H9 (cell line): ENCODE data around the gene PRPF40B. TPM values are rescaled to one million over a fixed set of nuclear protein-coding genes. Genes with fewer than 3 reads are reported as not detected.

ENCODE experiments used
- DNase-seq: peaks from one replicate; pipeline ENCODE4 v3.0.0-alpha.2; 2017
- H2AFZ ChIP-seq: one replicate; pipeline ENCODE4 v1.6.1; 2013; ENCODE audit warnings: mild to moderate bottlenecking, low read length, control low read depth, moderate library complexity
- H2AK5ac ChIP-seq: 2 replicates; pipeline ENCODE4 v1.6.1; 2013; ENCODE audit warnings: low read length, control low read depth, mixed read lengths; ENCODE audit not compliant: insufficient read length
- H2BK120ac ChIP-seq: one replicate; pipeline ENCODE4 v1.6.1; 2013; ENCODE audit warnings: low read depth, mild to moderate bottlenecking, low read length, control low read depth, inconsistent platforms; ENCODE audit not compliant: poor library complexity, severe bottlenecking
- H2BK12ac ChIP-seq: 2 replicates; pipeline ENCODE4 v1.6.1; 2013; ENCODE audit warnings: low read length, control low read depth, mixed read lengths, low read depth; ENCODE audit not compliant: insufficient read length
- H2BK15ac ChIP-seq: 2 replicates; pipeline ENCODE4 v1.6.1; 2013; ENCODE audit warnings: low read depth, low read length, control low read depth
- H2BK20ac ChIP-seq: one replicate; pipeline ENCODE4 v1.6.1; 2013; ENCODE audit warnings: low read depth, mild to moderate bottlenecking, low read length, control low read depth, inconsistent platforms; ENCODE audit not compliant: poor library complexity, severe bottlenecking
- H2BK5ac ChIP-seq: 2 replicates; pipeline ENCODE4 v1.6.1; 2013; ENCODE audit warnings: low read length, control low read depth, mixed read lengths; ENCODE audit not compliant: insufficient read length
- H3K14ac ChIP-seq: 2 replicates; pipeline ENCODE4 v1.6.1; 2013; ENCODE audit warnings: low read length, control low read depth; ENCODE audit not compliant: insufficient read depth
- H3K18ac ChIP-seq: 2 replicates; pipeline ENCODE4 v1.6.1; 2013; ENCODE audit warnings: low read depth, mild to moderate bottlenecking, mixed read lengths, low read length, control low read depth; ENCODE audit not compliant: insufficient read length
- H3K23ac ChIP-seq: 2 replicates; pipeline ENCODE4 v1.6.1; 2013; ENCODE audit warnings: low read length, control low read depth, mixed read lengths, low read depth; ENCODE audit not compliant: insufficient read length
- H3K23me2 ChIP-seq: 2 replicates; pipeline ENCODE4 v1.6.1; 2013; ENCODE audit warnings: low read depth, mild to moderate bottlenecking, mixed read lengths, low read length, control low read depth; ENCODE audit not compliant: insufficient read length, poor library complexity, severe bottlenecking
- H3K27ac ChIP-seq: 2 replicates; pipeline ENCODE4 v1.5.1; 2013; ENCODE audit warnings: low read length, control low read depth, mixed read lengths, low read depth; ENCODE audit not compliant: insufficient read length
- H3K27me3 ChIP-seq: 2 replicates; pipeline ENCODE4 v1.6.1; 2013; ENCODE audit warnings: low read length, control low read depth, inconsistent platforms; ENCODE audit not compliant: insufficient read depth
- H3K4ac ChIP-seq: 2 replicates; pipeline ENCODE4 v1.6.1; 2013; ENCODE audit warnings: low read depth, mild to moderate bottlenecking, control low read depth, inconsistent platforms, low read length, moderate library complexity
- H3K4me1 ChIP-seq: 2 replicates; pipeline ENCODE4 v1.6.1; 2013; ENCODE audit warnings: low read length, control low read depth, inconsistent platforms; ENCODE audit not compliant: insufficient read depth
- H3K4me2 ChIP-seq: 2 replicates; pipeline ENCODE4 v1.6.1; 2013; ENCODE audit warnings: low read length, control low read depth, mixed read lengths; ENCODE audit not compliant: insufficient read length, insufficient read depth
- H3K56ac ChIP-seq: 2 replicates; pipeline ENCODE4 v1.6.1; 2013; ENCODE audit warnings: low read depth, mild to moderate bottlenecking, mixed read lengths, low read length, control low read depth; ENCODE audit not compliant: insufficient read length
- H3K79me1 ChIP-seq: 2 replicates; pipeline ENCODE4 v1.6.1; 2013; ENCODE audit warnings: low read depth, mild to moderate bottlenecking, moderate library complexity, low read length, control low read depth, inconsistent platforms; ENCODE audit not compliant: insufficient read depth, poor library complexity, severe bottlenecking
- H3K79me2 ChIP-seq: 2 replicates; pipeline ENCODE4 v1.6.1; 2013; ENCODE audit warnings: low read length, control low read depth, inconsistent platforms; ENCODE audit not compliant: insufficient read depth
- H3K9ac ChIP-seq: 2 replicates; pipeline ENCODE4 v1.6.1; 2013; ENCODE audit warnings: low read length, control low read depth, mixed read lengths; ENCODE audit not compliant: insufficient read length; ENCODE audit errors: extremely low read depth
- H3K9me3 ChIP-seq: one replicate; pipeline ENCODE4 v1.6.1; 2013; ENCODE audit warnings: low read depth, low read length, inconsistent platforms; ENCODE audit not compliant: control insufficient read depth
- H3T11ph ChIP-seq: one replicate; pipeline ENCODE4 v1.6.1; 2013; ENCODE audit warnings: mild to moderate bottlenecking, low read length, control low read depth, inconsistent platforms
- H4K20me1 ChIP-seq: one replicate; pipeline ENCODE4 v1.6.1; 2013; ENCODE audit not compliant: control insufficient read depth, insufficient read length, insufficient read depth
- H4K5ac ChIP-seq: 2 replicates; pipeline ENCODE4 v1.6.1; 2013; ENCODE audit warnings: low read depth, mild to moderate bottlenecking, mixed read lengths, low read length, control low read depth; ENCODE audit not compliant: insufficient read length
- H4K8ac ChIP-seq: replicated peaks from 2 replicates; pipeline ENCODE4 v1.6.1; 2013; ENCODE audit warnings: low read length, control low read depth, mixed read lengths, low read depth; ENCODE audit not compliant: insufficient read length
- H4K91ac ChIP-seq: 2 replicates; pipeline ENCODE4 v1.6.1; 2013; ENCODE audit warnings: low read depth, mild to moderate bottlenecking, moderate library complexity, mixed read lengths, low read length, control low read depth; ENCODE audit not compliant: insufficient read length
- H3K27ac Mint-ChIP-seq, 3 experiments: 2 replicates in 2 of 3; 3 replicates in 1 of 3; pipeline ENCODE4 v1.8.0; 2020 to 2021; ENCODE audit warnings: mixed read lengths in 3 of 3, mild to moderate bottlenecking in 1 of 3, moderate library complexity in 1 of 3
- H3K27me3 Mint-ChIP-seq: 2 replicates; pipeline ENCODE4 v1.8.0; 2021; ENCODE audit warnings: low read depth, mild to moderate bottlenecking, moderate library complexity, mixed read lengths
- H3K36me3 Mint-ChIP-seq, 3 experiments: 2 replicates in 2 of 3; 3 replicates in 1 of 3; pipeline ENCODE4 v1.8.0; 2020 to 2021; ENCODE audit warnings: low read depth in 3 of 3, mixed read lengths in 3 of 3; ENCODE audit not compliant: insufficient read depth in 1 of 3
- H3K4me1 Mint-ChIP-seq, 2 experiments: 2 replicates each; pipeline ENCODE4 v1.8.0; 2020; ENCODE audit warnings: mixed read lengths in 2 of 2
- H3K4me3 Mint-ChIP-seq, 2 experiments: 2 replicates in 1 of 2; 3 replicates in 1 of 2; pipeline ENCODE4 v1.8.0; 2020 to 2021; ENCODE audit warnings: mild to moderate bottlenecking in 2 of 2, mixed read lengths in 2 of 2, moderate library complexity in 1 of 2
- H3K9me3 Mint-ChIP-seq, 2 experiments: 2 replicates in 1 of 2; 3 replicates in 1 of 2; pipeline ENCODE4 v1.8.0; 2020; ENCODE audit warnings: mild to moderate bottlenecking in 2 of 2, mixed read lengths in 2 of 2, moderate library complexity in 1 of 2
- CTCF ChIP-seq: fragments of 200-600 bp; sonication (generic); conservative IDR thresholded peaks from 3 replicates; pipeline ENCODE4 v1.8.0; 2021; ENCODE audit warnings: antibody characterized with exemption, mild to moderate bottlenecking
- WGBS: extraction: QIAGEN DNeasy Blood & Tissue Kit; methylation state at CpG from one replicate; pipeline ENCODE4 v1.1.7; 2013; ENCODE audit warnings: missing lambda C conversion rate, low lambda C conversion rate, mixed read lengths; ENCODE audit not compliant: insufficient read length; ENCODE audit errors: extremely low coverage; 5-methylcytosine and 5-hydroxymethylcytosine counted together
- total RNA-seq: library from RNA; stranded (reverse); gene quantifications from 2 replicates; pipeline ENCODE4 v1.2.1, GENCODE V29; 2021

The PRPF40B gene
- total RNA-seq, 1 experiment from 2014 or later = 19.0 TPM

- no peaks in the 10 kb centered on the region for H3K23me2 ChIP-seq
- H3K4ac ChIP-seq = no peak overlapping the region
- H3K27ac ChIP-seq = no peak overlapping the region
- H3K4me3 Mint-ChIP-seq = no peak overlapping the region
- no peak overlapping the region for H2AK5ac ChIP-seq
- no peak overlapping the region for H3K56ac ChIP-seq
- no peaks in the 10 kb centered on the region; a peak in 1 of 5 replicates for H3K9me3 Mint-ChIP-seq
- H3K79me1 ChIP-seq = no peaks in the 10 kb centered on the region
- no peak overlapping the region for H2BK120ac ChIP-seq
- H3K9ac ChIP-seq = no peak overlapping the region
- H3K27ac Mint-ChIP-seq = 0 out of 7 replicates have a peak overlapping the region, but pooled peaks of 1 of the 3 experiments have one; percentile 12
- H3K14ac ChIP-seq = no peak overlapping the region
- H2AFZ ChIP-seq = no peak overlapping the region
- TF ChIP-seq CTCF = no peak
- no peaks in the 10 kb centered on the region for H3K27me3 ChIP-seq
- no peaks in the 10 kb centered on the region for H3K36me3 Mint-ChIP-seq
- no peaks in the 10 kb centered on the region; the same call in 1 of the 2 replicates for H3K79me2 ChIP-seq
- H2BK15ac ChIP-seq = no peak overlapping the region
- no peak overlapping the region for H4K5ac ChIP-seq
- no peak overlapping the region for H2BK12ac ChIP-seq
- H3T11ph ChIP-seq = no peak overlapping the region
- H2BK20ac ChIP-seq = no peak overlapping the region
- no peak overlapping the region for H3K18ac ChIP-seq
- DNase-seq = no peak
- H3K4me1 ChIP-seq = peaks cover 2% of the 10 kb centered on the region; the same call in 1 of the 2 replicates
- no CpG with 5 or more reads among the region's 5 CpGs for WGBS
- H4K91ac ChIP-seq = no peak overlapping the region
- no peak overlapping the region for H2BK5ac ChIP-seq
- no peak overlapping the region for H4K8ac ChIP-seq
- H3K9me3 ChIP-seq = no peaks in the 10 kb centered on the region
- peaks cover 19 to 26% of the 10 kb centered on the region in 2 experiments for H3K4me1 Mint-ChIP-seq
- no peaks in the 10 kb centered on the region for H4K20me1 ChIP-seq
- peaks cover 17% of the 10 kb centered on the region for H3K27me3 Mint-ChIP-seq
- no peak overlapping the region for H3K23ac ChIP-seq
- H3K4me2 ChIP-seq = no peak overlapping the region
Measured at GRCh38 chr12:49616533-49617219, 6.7 kb upstream of the PRPF40B start.
